HEK293T (cell line): ENCODE data around the gene DNAH7.

Source experiments
- CTCF ChIA-PET: fragments of 350-600 bp; formaldehyde crosslinking; extraction: SDS; loops from one replicate; lab custom pipeline; 2021; ENCODE audit warnings: antibody characterized with exemption, inconsistent platforms; lab: Yijun Ruan, JAX
- POLR2A ChIA-PET: fragments of 350-600 bp; formaldehyde crosslinking; extraction: SDS; loops from one replicate; lab custom pipeline; 2020; ENCODE audit warnings: antibody characterized with exemption, inconsistent platforms; lab: Yijun Ruan, JAX
- DNase-seq: peaks from one replicate; pipeline ENCODE4 v3.0.0; 2012; ENCODE audit warnings: mixed read lengths; ENCODE audit errors: extremely low spot score
- ARNT ChIP-seq: fragments of 450-650 bp; IDR thresholded peaks from 2 replicates; pipeline ENCODE4 v1.6.1; 2017; ENCODE audit warnings: mild to moderate bottlenecking
- BHLHE40 ChIP-seq: fragments of 450-650 bp; IDR thresholded peaks from 2 replicates; pipeline ENCODE4 v1.6.1; 2016; ENCODE audit warnings: mild to moderate bottlenecking, moderate library complexity, borderline replicate concordance
- CTBP1 ChIP-seq: fragments of 450-650 bp; IDR thresholded peaks from 2 replicates; pipeline ENCODE4 v1.6.1; 2016; ENCODE audit warnings: borderline replicate concordance
- ELF4 ChIP-seq: fragments of 450-650 bp; IDR thresholded peaks from 2 replicates; pipeline ENCODE4 v1.6.1; 2017; ENCODE audit warnings: antibody characterized with exemption
- FOXA1 ChIP-seq: fragments of 450-650 bp; IDR thresholded peaks from 2 replicates; pipeline ENCODE4 v1.6.1; 2016; ENCODE audit warnings: mild to moderate bottlenecking
- FOXK2 ChIP-seq: fragments of 450-650 bp; IDR thresholded peaks from 2 replicates; pipeline ENCODE4 v1.6.1; 2016; ENCODE audit warnings: mild to moderate bottlenecking
- FOXM1 ChIP-seq: fragments of 450-650 bp; IDR thresholded peaks from 2 replicates; pipeline ENCODE4 v1.6.1; 2017; ENCODE audit warnings: mild to moderate bottlenecking, borderline replicate concordance
- HDGF ChIP-seq: fragments of 450-650 bp; IDR thresholded peaks from 2 replicates; pipeline ENCODE4 v1.6.1; 2017; ENCODE audit warnings: antibody characterized with exemption, borderline replicate concordance
- L3MBTL2 ChIP-seq: fragments of 450-650 bp; conservative IDR thresholded peaks from 2 replicates; pipeline ENCODE4 v1.6.1; 2016; ENCODE audit warnings: mild to moderate bottlenecking
- LEF1 ChIP-seq: fragments of 450-650 bp; IDR thresholded peaks from 2 replicates; pipeline ENCODE4 v1.6.1; 2017; ENCODE audit warnings: mild to moderate bottlenecking, borderline replicate concordance
- NFRKB ChIP-seq: fragments of 450-650 bp; IDR thresholded peaks from 2 replicates; pipeline ENCODE4 v1.6.1; 2016; ENCODE audit warnings: mild to moderate bottlenecking, moderate library complexity
- SP1 ChIP-seq: fragments of 450-650 bp; IDR thresholded peaks from 2 replicates; pipeline ENCODE4 v1.6.1; 2017
- SUZ12 ChIP-seq: fragments of 450-650 bp; IDR thresholded peaks from 2 replicates; pipeline ENCODE4 v1.6.1; 2016; ENCODE audit warnings: mild to moderate bottlenecking
- TARDBP ChIP-seq: fragments of 450-650 bp; IDR thresholded peaks from 2 replicates; pipeline ENCODE4 v1.6.1; 2016
- ZNF384 ChIP-seq: fragments of 450-650 bp; IDR thresholded peaks from 2 replicates; pipeline ENCODE4 v1.6.1; 2016
- TF ChIP-seq, protein P1 (sequence below): fragments of 450-650 bp; IDR thresholded peaks from 2 replicates; pipeline ENCODE4 v1.6.1; 2016

The DNAH7 gene

DNA sequence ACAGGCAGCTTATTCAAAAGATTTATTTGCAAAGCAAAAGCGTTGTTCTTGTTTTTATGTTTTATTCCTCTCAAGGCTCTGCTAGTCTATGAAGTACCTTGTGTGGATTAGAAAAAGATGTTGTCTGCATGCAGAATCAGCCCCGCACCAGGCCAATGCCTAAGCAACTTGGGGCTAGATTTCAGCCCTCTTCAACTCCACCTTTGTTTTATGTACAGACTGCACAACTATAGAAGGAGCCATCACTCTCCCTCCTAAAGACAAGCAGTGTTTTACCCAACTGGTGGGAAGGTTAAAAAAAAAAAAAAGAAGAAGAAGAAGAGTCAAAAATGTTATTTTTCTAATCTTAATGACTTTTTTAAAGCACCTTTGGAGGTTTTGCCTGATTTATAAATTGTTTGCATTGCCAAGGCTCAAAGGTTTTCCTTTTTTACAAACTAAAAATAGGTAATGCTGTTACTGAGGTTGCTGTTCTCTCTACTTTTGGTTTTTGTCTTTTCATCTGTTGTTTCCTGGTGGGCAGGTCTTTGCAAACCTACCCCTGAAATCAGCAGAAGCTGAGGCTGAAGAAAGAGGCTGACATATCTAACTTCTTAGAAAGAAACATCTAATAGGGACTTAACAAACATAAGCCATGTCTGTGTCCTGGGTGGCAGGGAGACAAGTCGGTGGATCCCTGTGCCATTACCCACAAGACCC lies 247.6 kb downstream of the DNAH7 start:
- DNase-seq, result no peak
- POLR2A ChIA-PET, result no interaction called here
- CTCF ChIA-PET, result interaction anchor here (0.5 kb wide), 1 partner anchor 10 kb away, joined by 4 read pairs; no protein-coding TSS in a partner anchor
- no peak for TF ChIP-seq SP1

DNA sequence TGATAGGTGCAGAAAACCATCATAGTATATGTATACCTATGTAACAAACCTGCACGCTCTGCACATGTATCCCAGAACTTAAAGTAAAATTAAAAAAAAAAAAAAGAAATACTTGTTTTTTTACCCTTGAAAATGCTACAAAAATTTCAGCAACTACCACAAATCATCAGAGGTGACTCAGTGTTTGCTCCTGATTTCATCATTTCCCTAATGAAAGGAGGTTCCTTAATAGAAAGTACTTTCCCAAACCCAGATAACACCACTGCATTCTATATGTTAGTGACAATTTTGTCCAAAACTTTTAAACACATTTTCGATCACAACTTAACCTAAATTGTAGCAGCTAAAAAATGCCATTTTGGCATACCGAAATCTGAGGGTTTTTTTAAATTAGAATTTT lies 248.3 kb downstream of the DNAH7 start:
- POLR2A ChIA-PET, result no interaction called here
- DNase-seq, result no peak
- TF ChIP-seq, protein P1, sequence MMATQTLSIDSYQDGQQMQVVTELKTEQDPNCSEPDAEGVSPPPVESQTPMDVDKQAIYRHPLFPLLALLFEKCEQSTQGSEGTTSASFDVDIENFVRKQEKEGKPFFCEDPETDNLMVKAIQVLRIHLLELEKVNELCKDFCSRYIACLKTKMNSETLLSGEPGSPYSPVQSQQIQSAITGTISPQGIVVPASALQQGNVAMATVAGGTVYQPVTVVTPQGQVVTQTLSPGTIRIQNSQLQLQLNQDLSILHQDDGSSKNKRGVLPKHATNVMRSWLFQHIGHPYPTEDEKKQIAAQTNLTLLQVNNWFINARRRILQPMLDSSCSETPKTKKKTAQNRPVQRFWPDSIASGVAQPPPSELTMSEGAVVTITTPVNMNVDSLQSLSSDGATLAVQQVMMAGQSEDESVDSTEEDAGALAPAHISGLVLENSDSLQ, result no peak
- TF ChIP-seq ZNF384 (no peak), L3MBTL2 (no peak), SP1 (no peak)
- CTCF ChIA-PET, result interaction anchor here (0.5 kb wide), 1 partner anchor 10 kb away, joined by 4 read pairs; no protein-coding TSS in a partner anchor

DNA sequence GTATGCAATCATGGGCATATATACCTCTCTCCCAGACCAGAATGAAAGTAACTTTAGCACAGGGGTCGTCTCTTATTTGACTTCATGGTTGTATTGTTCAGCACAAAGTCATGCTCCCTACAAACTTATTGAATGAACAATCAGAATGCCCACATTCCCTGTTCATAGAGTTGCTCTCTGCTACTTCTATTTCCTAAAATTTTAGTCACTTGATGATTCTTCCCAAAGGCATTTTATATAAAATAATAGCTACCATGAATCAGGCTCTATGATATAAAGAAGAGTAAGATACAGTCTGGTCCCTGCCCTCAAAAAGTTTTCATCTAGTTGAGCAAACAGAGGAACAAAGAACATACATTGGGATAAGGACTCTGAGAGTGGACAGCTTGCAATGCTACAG lies 249.4 kb downstream of the DNAH7 start:
- POLR2A ChIA-PET, result no interaction called here
- CTCF ChIA-PET, result no interaction called here
- no peak for TF ChIP-seq FOXA1
- no peak for TF ChIP-seq CTBP1
- no peak for TF ChIP-seq L3MBTL2
- TF ChIP-seq BHLHE40, result no peak
- no peak for TF ChIP-seq FOXK2
- TF ChIP-seq ZNF384, result no peak
- no peak for TF ChIP-seq TARDBP
- no peak for TF ChIP-seq FOXM1
- TF ChIP-seq ELF4, result no peak
- TF ChIP-seq, protein P1, result no peak
- DNase-seq, result no peak

DNA sequence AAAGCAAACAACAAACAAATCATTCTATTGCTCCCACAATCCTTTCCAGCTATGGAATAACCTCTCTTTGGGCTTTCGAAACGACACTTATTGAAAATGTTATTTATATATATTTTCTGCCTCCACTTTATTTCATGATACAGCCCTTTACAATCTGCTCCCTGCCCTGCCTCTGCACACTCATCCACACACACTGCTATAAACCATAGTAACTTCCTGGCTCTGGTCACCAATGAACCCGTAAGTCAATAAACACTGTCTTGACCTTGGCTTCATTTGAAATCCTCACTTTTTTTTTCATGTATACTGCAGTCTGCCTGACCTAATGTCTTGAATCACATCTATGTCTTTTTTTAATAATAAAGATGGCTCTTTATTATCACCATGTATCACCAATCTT lies 250.1 kb downstream of the DNAH7 start:
- CTCF ChIA-PET, result interaction anchor here (0.6 kb wide), 1 partner anchor 523 kb away, joined by 5 read pairs; no protein-coding TSS in a partner anchor

DNA sequence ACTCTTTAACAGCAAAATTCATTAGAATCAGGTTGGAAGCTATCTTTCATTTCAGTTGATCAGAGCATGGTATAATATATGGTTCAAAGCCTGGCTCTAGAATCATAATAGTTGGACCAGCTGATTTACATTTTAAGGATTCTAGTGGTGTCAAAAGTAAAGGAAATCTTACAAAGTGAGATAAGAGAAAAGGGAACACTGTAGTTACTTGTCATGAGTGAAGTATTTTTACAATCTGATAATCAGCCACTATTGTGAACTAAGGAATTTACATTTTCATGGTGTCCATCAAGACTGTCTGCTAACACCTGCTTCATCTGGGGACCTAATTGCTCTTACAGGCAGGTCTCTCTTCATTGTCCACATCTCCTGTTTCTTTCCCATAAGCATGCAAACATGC lies 250.5 kb downstream of the DNAH7 start:
- POLR2A ChIA-PET, result no interaction called here
- DNase-seq, result no peak
- CTCF ChIA-PET, result interaction anchor here (0.6 kb wide), 1 partner anchor 524 kb away, joined by 5 read pairs; no protein-coding TSS in a partner anchor
- TF ChIP-seq BHLHE40 (no peak), SUZ12 (no peak), ZNF384 (no peak), FOXA1 (no peak)
- TF ChIP-seq, protein P1, result no peak

More for the DNA sequence above, 250.1 kb downstream of the DNAH7 start:
- DNase-seq, result no peak
- TF ChIP-seq FOXK2 (no peak), SUZ12 (no peak), ZNF384 (no peak), SP1 (no peak), TARDBP (no peak), ARNT (no peak), LEF1 (no peak), FOXA1 (no peak), L3MBTL2 (no peak), HDGF (no peak), NFRKB (no peak), CTBP1 (no peak), BHLHE40 (no peak), FOXM1 (no peak), ELF4 (no peak)
- TF ChIP-seq, protein P1, result no peak
- POLR2A ChIA-PET, result no interaction called here

DNA sequence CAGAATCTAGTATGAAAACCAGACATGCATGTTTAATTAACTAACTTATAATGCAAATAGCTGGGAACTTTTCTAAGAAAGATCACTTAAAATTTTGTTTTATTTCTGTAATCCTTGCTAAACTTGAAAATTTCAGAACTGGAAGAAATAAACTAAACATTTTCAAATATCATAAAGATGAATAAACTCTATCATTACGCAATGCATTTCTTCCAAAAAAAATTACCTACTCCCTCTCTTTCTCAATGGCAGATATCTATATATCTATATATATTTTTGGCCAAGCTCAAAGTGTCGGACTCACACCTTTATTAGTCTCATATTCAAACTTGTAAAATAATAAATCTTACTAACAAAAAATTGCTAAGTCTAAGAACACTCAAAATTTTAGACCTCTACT lies 253.6 kb downstream of the DNAH7 start:
- no peak for DNase-seq
- TF ChIP-seq FOXM1, result no peak
- TF ChIP-seq ELF4, result no peak
- TF ChIP-seq LEF1, result no peak
- no peak for TF ChIP-seq HDGF
- no peak for TF ChIP-seq CTBP1
- ChIA-PET POLR2A (no interaction called here), CTCF (interaction anchor here (0.7 kb wide), 1 partner anchor 47 kb away, joined by 3 read pairs; no protein-coding TSS in a partner anchor)
